ENCODE data around the gene LIMS2.
A peak's percentile ranks its signal among the peaks of the same experiment; 100 is the strongest.

The LIMS2 gene

GRCh38 chr2:127675331-127676261 is at the start of gene LIMS2:
Gene LIMS2 (minus strand): TSS chr2:127675530. CDS start chr2:127675024, 506 bp downstream.
- no peak for DNase-seq

- DNase-seq = no peak
Observed at GRCh38 chr2:127722807-127723206, 47.5 kb upstream of the LIMS2 start.

- DNase-seq = no peak
Observed at GRCh38 chr2:127721978-127722355, 46.6 kb upstream of the LIMS2 start.

- DNase-seq = no peak
Observed at GRCh38 chr2:127721311-127721977, 46.1 kb upstream of the LIMS2 start.

- DNase-seq = no peak
Observed at GRCh38 chr2:127719301-127720218, 44.2 kb upstream of the LIMS2 start.

GRCh38 chr2:127718271-127718670 is 42.9 kb upstream of the LIMS2 start:
- DNase-seq = no peak

GRCh38 chr2:127715778-127716449 is 40.6 kb upstream of the LIMS2 start:
- DNase-seq = no peak

GRCh38 chr2:127713562-127713961 is 38.2 kb upstream of the LIMS2 start:
- no peak for DNase-seq

GRCh38 chr2:127712999-127713398 is 37.7 kb upstream of the LIMS2 start:
- no peak for DNase-seq

- no peak for DNase-seq
Observed at GRCh38 chr2:127709336-127709735, 34.0 kb upstream of the LIMS2 start.

GRCh38 chr2:127707890-127708648 is 32.7 kb upstream of the LIMS2 start:
- DNase-seq = no peak

GRCh38 chr2:127706215-127706990 is 31.1 kb upstream of the LIMS2 start:
- no peak for DNase-seq

GRCh38 chr2:127705391-127706065 is 30.2 kb upstream of the LIMS2 start:
- DNase-seq = no peak

GRCh38 chr2:127704641-127705390 is 29.5 kb upstream of the LIMS2 start:
- DNase-seq = no peak

GRCh38 chr2:127703282-127703681 is 28.0 kb upstream of the LIMS2 start:
- DNase-seq = no peak

GRCh38 chr2:127702395-127703009 is 27.2 kb upstream of the LIMS2 start:
- DNase-seq = no peak

- peak; percentile 86 for DNase-seq
Observed at GRCh38 chr2:127701651-127702394, 26.5 kb upstream of the LIMS2 start.

GRCh38 chr2:127701193-127701650 is 25.9 kb upstream of the LIMS2 start, which contains the start of gene SFT2D3:
Gene SFT2D3 (plus strand): TSS chr2:127701497. CDS start chr2:127701529, 32 bp downstream.
- peak; percentile 95 for DNase-seq
